Stimulated activated CD4-positive, alpha-beta T cell treated with anti-CD3 and anti-CD28 coated beads, Interleukin-2, amount 100 ng/mL, for 24 hours (primary cell): ENCODE results near the gene POMZP3.
A peak's percentile ranks its signal among the peaks of the same experiment; 100 is the strongest.
"Not testable (repeated sequence)": the region's sequence is repeated elsewhere in the genome, so short reads cannot be mapped to it uniquely, and the experiment has no call there.

Source experiments
- DNase-seq, 2 donors: peaks; one replicate each; pipeline ENCODE4 v3.0.0-alpha.2; 2020

Gene POMZP3

DNA sequence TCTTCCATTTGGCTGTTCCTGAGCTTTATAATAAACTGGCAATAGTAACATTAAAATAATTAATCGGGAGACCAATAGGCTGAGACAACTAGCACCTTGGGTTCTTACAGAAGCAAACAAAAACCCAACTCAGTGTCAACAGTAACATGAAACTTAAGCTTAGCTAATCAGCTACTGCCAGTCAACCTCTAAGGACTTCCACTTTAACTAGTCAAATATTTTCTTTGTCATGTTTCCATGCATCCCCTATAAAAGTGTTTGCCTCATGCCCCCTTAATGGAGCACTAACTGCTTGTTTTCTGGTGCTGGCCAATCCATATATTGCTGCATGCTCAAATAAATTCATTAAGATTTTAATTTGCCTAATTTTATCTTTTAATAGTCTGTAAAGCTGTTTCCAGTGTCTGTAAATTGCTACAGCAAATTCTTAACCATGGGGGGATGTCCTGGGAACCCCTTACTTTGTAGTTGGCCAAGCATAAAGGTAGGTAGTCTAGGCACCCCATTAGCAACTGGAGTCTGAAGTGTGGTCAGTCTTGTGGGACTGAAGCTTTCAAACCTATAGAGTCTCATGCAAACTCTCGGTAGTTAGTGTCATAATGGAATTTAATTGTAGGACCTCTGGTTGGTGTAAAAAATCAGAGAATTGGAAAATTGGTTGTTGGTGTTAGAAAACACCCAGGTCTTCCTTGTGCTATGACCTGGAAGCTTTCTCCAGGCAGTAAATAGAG lies 40.3 kb downstream of the POMZP3 start:
- DNase-seq, result not testable (repeated sequence)

DNA sequence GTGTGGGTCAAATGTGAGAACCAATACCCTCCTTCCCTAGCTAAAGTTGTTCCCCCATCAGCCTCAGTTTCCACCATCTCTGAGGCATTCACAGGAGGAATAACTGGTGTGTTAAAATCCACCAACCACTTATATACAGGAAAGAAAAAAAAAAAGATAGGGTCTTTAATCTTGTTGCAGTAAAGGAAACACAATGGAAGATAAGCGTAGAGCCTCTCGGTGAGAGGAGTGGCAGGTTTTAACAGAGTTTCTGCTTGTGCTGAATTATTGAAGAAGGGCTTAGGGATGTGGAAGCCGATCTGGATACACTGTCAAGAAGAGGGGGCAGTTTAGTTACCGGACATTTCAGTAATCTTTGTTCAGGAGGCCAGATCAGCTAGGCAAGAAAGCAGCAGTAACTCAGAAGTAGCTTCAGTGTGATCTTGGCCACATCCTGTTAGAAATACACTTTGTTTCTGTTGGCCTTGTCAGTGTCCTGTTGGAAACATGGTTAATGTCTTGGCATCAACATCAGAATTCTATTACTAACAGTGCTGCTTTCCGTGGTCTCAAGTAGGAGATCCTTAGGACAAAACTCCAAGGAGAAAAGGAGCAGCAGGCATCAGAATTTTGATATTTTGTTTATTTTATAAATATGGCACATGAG lies 43.3 kb downstream of the POMZP3 start:
- not testable (repeated sequence) for DNase-seq

DNA sequence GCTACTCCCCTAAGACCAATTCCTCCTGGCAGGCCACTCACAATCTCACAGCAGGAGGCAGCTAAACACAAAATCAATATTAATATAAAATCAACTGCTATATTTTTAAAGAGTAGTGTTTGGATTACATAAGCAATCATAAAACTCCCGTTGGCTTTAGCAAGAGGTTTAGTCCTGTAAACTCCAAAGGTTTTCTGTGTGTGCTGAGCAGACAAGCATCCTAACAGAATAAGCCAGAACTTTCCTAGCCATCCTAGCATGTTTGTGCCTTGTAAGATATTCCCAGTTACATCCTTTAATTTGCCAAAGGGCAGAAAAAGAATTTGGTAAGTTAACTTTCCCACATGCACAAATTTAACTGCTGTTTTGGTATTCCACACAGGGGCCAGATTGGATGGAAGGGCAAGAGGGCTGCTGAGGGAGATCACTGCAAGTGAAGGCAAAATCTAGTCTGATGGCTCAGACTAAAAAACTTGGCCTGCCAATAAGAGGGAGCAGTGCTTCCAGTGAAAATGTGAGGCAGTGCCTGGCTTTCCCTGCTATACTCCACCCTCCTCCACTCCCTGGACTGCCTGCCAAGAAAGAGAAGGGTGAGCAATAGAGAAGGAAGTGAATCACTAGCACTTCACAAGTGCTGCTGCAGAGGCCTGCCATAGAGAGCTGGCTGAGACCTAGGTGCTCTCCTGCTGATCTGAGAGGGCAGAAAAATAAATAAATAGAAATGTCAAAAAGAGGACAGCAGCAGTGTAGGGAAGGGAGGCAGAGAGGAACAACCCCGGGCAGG lies 44.0 kb downstream of the POMZP3 start:
- peak; percentile 27 to 38 for DNase-seq

DNA sequence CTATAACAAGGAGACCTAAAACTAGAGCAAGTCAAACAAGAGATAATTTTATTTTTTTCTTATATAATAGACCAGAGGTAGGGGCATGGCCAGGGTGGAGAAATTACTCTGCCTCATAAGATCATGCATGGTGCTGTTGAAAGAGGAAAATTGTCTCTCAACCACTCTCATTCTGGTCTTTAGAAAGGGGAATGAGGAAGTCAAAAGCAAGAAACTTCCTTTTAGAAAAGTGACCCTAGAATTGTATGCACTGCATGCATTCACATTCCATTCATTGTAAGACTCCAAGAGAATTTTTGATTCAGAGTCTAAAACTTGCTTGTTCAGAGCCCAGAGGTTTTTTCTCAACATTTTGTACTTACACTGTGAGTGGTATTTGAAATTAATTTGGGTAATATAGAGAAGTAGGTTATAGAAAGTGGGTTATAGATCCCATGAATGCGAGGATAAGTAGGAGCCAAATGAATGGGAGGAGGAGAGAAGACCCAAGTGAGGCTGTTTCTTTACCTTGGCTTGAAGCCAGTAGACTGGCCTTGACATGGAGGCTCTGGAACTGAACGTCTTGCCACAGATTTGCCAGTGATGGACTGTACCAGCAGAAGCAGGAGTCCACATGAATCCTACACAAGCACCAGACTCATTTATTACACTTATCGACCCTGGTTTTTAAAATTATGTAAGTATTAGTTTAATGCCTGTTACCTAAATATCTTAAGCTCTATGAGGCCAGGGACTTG lies 51.0 kb downstream of the POMZP3 start:
- not testable (repeated sequence) for DNase-seq

GRCh38 chr7:76575431-76575830 lies 51.6 kb downstream of the POMZP3 start:
- DNase-seq, result not testable (repeated sequence)

DNA sequence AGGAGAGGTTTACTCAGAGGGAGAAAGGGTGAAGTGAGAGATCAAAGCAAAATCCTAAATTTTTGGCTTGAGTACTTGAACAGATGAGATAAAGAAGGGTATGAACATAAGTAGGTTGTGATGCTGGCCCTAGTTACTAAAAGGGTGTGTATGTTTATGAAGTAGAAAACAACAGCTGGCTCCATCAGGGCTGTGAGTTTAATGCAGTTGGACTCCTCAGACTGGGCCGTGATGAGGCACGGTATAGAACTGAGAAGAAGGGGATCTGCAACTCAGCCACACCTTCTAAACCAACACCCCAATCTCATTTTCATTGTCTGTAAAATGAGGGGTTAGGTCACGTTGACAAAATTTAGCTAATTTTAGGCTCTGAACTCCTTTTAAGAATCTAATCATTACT lies 54.8 kb downstream of the POMZP3 start:
- not testable (repeated sequence) for DNase-seq

DNA sequence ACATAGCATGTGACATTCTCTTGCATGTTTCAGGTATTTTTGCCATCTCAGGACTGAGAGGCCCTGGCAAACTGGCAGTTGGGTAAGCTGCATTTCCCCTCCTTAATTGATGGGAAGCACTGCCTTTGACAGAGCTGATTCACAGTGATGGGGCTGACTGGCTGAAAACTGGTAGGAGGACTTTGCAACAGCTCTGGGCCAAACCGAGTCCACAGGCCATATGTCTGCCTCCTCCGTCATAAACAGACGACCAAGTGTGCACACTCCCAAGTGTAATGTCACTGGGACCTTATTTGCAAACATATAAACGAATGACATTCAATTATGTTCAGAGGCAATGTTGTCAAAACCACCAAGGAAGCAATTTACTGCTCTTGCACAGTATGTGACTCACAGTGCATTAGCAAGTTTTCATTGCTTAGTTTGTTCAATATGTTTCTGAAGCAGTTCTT lies 56.7 kb downstream of the POMZP3 start:
- DNase-seq, result not testable (repeated sequence)

DNA sequence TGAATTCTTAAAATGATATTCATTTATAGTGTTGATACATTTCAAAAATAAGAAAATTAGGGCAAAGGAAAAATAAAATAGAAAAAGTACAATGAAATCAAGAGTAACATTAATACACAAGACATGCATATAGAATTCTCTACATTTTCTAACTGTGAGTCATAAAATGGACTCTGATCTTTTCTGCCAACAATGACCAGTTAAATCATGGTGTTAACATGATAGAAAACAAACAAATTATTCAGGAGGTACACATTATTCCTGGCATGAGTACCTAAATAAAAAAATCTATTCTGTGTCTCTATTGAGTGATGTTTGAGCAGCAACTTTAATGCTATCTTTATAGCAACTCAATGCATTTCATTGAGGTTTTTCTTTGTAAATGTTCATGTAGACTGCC lies 58.3 kb downstream of the POMZP3 start:
- not testable (repeated sequence) for DNase-seq

GRCh38 chr7:76567753-76568152 lies 59.3 kb downstream of the POMZP3 start:
- DNase-seq, result not testable (repeated sequence)

GRCh38 chr7:76567311-76567710 lies 59.8 kb downstream of the POMZP3 start:
- DNase-seq, result not testable (repeated sequence)

DNA sequence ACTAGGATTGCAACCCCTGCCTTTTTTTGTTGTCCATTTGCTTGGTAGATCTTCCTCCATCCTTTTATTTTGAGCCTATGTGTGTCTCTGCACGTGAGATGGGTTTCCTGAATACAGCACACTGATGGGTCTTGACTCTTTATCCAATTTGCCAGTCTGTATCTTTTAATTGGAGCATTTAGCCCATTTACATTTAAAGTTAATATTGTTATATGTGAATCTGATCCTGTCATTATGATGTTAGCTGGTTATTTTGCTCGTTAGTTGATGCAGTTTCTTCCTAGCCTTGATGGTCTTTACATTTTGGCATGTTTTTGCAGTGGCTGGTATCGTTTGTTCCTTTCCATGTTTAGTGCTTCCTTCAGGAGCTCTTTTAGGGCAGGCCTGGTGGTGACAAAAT lies 62.1 kb downstream of the POMZP3 start:
- not testable (repeated sequence) for DNase-seq

GRCh38 chr7:76561342-76561741 lies 65.7 kb downstream of the POMZP3 start:
- not testable (repeated sequence) for DNase-seq

- DNase-seq, result not testable (repeated sequence)
These were observed 66.9 kb downstream of the POMZP3 start for GRCh38 chr7:76560157-76560556.
